Stimulated activated CD4-positive, alpha-beta T cell treated with anti-CD3 and anti-CD28 coated beads, Interleukin-15, amount 100 ng/mL, for 48 hours (primary cell): Measurements from ENCODE around the gene WFIKKN2.
"Not testable (repeated sequence)": the region's sequence is repeated elsewhere in the genome, so short reads cannot be mapped to it uniquely, and the experiment has no call there.

Experiments used
- DNase-seq, 2 donors: peaks; one replicate each; pipeline ENCODE4 v3.0.0-alpha.2; 2020; ENCODE audit warnings: low read depth in 2 of 2

The WFIKKN2 gene, protein sequence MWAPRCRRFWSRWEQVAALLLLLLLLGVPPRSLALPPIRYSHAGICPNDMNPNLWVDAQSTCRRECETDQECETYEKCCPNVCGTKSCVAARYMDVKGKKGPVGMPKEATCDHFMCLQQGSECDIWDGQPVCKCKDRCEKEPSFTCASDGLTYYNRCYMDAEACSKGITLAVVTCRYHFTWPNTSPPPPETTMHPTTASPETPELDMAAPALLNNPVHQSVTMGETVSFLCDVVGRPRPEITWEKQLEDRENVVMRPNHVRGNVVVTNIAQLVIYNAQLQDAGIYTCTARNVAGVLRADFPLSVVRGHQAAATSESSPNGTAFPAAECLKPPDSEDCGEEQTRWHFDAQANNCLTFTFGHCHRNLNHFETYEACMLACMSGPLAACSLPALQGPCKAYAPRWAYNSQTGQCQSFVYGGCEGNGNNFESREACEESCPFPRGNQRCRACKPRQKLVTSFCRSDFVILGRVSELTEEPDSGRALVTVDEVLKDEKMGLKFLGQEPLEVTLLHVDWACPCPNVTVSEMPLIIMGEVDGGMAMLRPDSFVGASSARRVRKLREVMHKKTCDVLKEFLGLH

DNA sequence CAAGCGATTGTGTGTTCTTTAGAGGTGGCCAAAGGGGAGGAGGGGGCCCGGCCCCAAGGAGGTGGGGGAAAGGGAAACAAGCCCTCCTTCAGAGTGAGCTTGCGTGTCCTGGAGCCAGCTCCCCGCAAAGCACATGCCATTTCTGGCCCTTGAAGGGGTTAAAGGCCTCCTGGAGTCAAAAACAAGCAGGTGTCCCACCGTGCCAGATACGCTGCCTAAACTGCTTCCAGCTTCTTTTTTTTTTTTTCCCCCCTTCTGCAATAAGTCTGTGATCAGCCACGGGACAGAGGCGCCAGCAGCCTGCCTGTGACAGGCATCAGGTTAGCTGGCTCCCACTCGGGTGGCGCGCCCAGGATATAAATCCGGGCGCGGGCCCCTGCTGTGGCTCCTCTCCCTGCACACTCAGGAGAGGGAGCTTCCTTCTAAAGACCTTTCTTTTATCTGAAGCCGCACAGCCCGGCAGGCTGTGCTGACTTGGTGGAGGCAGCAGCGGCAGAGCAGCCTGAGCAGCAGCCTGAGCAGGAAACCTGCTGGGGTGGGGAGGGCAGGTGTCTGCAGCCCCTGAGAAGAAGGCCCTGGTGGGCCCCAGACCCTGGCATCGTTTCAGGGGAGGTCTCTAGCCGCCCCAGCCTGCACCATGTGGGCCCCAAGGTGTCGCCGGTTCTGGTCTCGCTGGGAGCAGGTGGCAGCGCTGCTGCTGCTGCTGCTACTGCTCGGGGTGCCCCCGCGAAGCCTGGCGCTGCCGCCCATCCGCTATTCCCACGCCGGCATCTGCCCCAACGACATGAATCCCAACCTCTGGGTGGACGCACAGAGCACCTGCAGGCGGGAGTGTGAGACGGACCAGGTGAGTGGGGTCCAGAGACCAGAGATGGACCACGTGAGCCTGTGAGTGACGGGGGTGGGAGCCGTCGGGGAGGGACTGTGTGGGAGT lies at the start of gene WFIKKN2:
Gene WFIKKN2 (plus strand): TSS at position 286 of the 934 bp plus-strand sequence. CDS start 352 bp downstream, at position 638.
- no peak for DNase-seq

DNA sequence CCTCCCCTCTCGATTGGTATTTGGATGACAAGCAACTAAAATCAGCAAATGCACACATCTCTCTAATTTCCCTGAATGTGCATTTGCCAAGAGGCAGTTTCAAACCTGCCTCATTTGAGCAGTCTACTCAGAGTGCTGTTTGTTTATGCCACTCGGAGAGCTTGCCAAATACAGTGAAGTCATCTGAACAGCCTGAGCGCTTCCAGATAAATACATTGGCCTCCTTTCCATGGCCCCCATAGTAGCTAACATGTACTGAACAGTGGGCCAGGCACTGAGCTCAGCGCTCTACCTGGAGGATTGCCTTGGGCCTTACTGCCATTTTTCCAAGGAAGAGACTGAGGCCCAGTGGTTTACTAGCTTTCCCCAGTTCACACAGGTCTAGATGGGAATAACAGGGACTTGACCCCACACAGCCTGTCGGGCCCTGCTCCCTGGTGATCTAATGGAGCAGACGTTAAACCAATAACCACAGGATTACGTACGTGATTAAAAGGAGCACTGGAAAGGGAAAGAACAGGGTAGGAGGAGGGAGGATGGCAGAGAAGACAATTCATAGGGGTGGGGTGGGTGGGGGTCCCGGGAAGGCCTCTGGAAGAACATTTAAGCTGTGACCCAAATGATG lies 49.3 kb upstream of the WFIKKN2 start:
- DNase-seq: no peak

DNA sequence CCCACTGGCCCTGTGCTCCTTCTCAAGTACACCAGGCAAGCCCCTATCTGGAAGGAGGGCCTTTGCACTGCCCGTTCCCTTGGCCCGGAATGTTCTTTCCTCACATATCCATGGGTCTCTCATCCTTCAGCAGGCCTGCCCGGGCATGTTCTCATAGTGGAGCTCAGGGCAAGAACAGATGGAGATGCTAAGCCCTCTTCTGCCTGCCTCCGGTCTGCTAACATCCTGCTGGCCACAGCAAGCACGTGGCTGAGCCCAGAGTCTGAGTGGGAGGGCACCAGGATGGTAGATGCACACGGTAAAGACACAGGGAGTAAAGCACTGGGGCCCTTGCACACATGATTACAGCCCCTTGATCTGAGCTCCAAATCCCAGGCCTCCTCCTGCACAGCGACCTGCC lies 48.3 kb upstream of the WFIKKN2 start:
- no peak for DNase-seq

DNA sequence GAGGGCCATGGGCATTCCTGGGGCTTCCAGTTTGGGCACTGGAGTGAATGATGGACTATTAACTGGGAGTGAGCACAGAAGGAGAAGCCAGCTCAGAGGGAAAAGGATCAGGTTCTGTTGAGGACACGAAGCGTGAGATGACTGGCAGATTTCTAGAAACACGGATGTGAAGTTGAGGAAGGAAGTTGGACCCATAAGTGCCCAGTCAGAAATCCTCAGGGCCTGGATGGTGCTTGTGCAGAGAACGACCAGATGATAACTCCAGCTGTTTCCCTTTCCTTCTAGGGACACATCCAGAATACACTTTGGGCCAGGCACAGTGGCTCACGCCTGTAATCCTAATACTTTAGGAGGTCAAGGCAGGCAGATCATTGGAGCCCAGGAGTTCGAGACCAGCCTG lies 44.8 kb upstream of the WFIKKN2 start:
- DNase-seq: no peak

DNA sequence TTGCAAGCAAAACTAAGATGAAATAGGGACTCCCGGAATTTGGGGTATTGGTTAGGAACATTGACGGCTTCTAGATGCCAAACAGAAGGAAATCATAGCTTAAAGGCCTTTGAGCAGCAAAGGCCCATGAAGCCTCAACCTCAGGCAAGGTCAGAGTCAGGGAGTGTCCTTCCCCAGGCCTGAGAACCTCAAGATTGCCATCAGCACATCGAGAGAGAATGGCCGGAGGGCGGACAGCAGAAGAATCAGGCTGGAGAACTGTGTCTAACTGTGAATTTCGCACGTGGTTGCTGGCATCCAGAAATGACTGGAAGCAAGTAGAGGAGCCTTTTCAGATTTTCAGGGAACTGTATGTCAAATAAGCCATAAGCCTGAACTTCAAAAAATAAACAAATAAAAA lies 43.3 kb upstream of the WFIKKN2 start:
- no peak for DNase-seq

DNA sequence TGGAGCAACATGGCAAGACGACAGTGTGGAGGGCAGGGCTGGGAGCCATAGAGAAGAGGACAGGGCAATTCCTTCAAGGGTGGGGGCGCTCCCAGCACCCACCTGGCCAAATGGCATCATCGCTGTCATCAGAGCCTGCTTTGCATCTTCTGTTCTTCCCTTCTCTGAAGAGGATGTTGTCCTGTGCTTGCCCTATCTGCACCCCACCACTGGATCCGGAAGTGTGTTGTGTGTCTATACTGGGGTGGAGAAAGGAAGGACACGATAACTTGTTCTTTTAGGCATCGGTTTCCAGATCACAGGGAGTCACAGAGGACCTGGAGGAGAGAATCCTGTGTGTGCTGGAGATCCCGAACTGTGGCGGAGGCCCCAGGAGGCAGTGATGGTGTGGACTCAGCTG lies 42.4 kb upstream of the WFIKKN2 start:
- no peak for DNase-seq

DNA sequence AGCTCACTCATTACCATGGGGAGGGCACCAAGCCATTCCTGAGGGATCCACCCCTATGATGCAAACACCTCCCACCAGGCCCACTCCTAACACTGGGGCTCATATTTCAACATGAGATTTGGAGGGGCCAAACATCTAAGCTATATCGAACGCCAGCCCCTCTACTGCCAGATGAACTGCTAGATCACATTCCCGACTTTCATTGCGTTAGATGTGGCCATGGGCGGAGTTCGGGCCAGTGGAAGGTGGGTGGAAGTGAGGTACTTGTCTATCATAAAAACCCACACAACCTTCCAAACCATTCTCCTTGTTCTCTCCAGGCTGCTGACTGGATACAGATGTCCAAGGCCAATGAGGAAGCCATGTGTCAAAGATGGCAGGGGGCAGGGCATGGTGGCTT lies 41.0 kb upstream of the WFIKKN2 start:
- no peak for DNase-seq

DNA sequence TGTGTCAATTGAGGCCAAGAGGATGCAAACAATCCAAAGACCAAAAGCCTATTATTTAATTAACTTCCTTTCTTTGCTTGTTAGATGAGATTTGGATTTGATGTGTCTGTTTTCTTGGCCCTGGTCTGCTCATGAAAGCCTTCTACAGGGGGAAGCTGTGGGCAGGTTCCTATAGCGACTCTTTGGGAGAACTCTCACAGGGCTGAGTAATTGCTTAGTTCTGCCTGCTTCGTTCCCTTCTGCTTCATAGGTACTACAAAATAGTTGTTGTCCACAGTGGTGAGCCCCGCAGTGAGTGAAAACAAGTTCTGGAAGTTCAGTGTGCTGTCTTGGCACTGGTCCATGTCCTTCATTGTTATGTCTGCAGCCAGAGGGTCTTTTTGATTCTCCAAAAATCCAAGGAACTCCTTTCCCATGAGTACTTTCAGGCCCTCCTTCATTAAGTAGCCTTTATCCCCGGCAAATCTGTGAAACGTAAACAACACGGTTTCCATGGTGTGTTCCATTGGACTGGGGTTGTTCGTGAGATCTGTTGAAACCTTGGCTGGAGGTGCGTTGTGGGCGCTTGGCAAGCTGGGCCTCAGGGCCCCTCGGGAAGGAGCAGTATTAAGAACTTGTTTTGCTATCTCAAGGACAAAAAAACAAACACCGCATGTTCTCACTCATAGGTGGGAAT lies 38.1 kb upstream of the WFIKKN2 start:
- no peak for DNase-seq

DNA sequence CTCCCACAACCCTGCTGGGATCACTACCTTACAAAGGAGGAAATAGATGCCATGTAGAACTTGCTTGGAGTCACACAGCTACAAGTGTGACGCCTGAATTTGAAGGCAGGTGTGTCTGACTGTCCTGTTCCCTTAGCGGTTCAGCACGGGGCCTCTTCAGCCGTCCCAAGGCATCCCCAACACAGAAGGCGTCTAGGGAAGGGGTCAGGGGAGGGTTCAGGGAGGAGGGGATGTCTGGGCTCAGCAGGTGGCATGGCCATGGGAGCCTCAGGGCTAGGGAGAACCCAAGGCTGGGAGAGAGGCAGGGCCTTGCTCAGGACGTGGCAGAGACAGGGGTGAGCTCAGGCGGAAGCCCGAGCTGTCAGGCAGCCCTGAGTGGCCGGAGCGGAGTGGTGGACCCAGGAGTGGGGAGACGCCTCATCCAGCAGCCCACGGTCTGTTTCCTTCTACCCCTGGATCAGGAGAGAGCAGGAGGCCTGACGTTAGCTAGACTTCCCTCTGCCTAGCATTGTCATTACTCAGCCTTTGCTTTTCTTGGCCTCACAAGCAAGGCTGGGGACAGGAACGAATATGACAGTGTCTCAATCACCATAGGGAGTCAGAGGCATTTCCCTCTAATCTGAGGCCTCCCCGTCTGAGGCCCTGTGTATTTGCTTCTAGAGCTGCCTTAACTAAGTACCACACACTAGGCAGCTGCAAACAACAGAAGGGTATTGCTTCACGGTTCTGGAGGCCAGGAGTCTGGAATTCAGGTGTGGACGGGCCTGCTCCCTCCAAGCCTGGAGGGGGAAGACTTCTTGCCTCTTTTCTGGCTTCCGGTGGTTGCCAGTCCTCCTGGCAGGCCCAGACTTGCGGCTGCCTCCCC lies 36.7 kb upstream of the WFIKKN2 start:
- DNase-seq: no peak

DNA sequence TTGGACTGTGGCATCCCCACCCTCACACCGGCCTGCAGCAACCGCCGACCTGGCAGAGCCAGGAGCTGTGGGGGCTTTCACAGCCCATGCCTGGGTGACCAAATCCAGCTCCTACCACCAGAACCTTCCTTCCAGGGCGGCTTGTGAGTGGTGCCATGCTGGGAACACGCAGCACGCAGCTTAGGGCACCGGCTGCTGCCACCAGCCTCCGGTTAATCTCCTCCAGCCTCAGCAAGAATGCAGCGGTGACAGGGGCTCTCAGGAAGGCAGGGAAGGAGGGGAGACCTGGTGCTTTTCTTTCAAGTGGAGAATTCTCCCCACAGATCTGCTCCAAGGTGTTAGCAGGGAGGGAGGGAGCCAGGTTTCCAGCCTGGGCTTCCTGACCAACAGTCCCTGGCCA lies 35.8 kb upstream of the WFIKKN2 start:
- DNase-seq: no peak

DNA sequence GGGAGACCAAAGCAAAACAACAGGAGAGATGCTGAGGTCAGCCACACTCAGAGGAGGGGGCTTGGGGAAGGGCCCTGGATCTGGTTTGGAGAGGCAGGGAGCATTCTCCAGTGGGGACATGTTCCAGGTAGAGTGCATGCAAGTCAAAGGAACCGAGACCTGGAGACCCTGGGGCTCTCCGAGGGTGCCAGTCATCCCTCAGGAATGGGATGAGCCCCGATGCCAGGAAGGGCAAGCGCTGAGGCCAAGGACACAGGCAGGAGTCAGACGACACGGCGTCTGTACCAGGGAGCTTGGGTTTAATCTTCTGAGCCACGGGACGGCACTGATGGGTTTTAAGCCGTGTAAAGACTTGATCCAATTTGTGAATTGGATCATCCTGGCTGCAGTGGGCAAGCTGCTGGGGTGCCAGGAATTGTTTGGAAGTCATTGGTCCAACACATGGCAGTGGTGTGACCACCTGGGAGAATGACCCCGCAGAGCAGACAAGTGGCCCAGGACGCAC lies 35.1 kb upstream of the WFIKKN2 start:
- DNase-seq: no peak

DNA sequence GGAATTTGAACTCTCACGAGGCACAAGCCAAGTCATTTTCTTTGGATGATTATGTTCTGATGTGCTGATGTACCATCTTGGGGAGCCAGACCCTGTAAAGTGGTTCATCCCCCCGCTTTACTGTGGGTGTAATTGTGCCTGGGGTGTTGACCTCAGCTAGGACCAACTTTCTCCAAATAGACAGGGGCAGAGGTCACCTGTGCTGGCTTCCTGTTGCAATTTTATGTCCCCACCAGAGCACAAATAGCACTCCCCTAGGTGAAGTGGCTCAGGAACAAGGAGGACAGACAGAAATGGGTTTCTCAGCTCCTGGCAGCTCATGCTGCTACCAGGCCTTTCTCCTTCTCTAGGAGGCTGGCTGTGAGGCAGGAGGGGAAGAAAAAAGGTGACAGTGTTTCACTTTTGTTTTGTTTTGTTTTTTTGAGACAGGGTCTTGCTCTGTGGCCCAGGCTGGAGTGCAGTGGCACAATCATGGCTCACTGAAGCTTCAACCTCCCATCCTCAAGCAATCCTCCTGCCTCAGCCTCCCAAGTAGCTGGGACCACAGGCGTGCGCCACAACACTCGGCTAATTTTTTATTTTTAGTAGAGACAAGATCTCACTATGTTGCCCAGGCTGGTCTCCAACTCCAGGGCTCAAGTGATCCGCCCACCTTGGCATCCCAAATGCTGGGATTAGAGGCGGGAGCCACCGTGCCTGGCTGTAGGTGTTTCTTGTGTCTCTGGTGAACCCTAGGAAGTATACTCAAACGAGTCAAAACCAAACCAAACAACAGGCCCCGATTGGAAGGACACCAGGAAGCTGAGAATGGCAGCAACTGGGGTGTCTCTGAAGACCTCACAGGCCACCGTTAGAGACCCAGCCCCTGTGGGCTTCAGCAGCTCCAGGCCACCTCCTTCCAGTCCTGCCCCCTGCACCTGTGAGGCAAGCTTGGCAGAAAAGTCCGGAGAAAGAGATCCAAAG lies 32.5 kb upstream of the WFIKKN2 start:
- no peak for DNase-seq

DNA sequence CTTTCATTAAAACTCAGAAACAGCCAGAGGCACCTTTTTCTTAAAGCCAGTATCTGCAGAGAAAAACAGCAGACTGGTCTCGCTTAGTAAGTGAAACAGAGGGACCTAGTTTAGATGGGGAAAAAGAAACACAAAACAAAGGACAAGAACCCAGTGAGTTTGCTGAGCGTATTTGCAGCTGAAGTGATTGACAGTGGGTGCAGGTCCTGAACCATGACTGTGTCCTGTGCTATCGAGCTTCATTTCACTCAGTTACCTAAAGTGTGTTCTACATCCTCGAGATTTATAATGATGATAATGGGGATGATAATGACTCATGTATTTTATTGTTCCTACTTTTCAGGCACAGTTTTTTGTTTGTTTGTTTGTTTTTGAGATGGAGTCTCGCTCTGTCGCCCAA lies 31.7 kb upstream of the WFIKKN2 start:
- no peak for DNase-seq

DNA sequence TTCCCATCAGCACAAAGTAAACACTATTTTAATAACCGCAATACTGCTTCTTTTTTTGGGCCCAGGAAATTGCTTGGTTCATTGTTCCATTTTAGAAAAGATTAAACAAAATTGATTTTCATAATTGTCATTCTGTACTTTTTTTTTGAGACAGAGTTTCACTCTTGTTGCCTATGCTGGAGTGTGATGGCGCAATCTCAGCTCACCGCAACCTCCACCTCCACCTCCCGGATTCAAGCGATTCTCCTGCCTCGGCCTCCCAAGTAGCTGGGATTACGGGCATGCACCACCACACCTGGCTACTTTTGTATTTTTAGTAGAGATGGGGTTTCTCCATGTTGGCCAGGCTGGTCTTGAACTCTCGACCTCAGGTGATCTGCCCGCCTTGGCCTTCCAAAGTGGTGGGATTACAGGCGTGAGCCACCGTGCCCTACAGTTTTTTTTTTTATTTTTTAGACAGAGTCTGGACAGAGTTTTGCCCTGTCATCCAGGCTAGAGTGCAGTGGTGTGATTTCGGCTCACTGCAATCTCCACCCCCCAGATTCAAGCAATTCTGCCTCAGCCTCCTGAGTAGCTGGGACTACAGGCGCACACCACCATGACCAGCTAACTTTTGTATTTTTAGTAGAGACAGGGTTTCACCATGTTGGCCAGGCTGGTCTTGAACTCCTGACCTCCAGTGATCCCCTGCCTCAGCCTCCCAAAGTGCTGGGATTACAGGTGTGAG lies 30.5 kb upstream of the WFIKKN2 start:
- DNase-seq: not testable (repeated sequence)

DNA sequence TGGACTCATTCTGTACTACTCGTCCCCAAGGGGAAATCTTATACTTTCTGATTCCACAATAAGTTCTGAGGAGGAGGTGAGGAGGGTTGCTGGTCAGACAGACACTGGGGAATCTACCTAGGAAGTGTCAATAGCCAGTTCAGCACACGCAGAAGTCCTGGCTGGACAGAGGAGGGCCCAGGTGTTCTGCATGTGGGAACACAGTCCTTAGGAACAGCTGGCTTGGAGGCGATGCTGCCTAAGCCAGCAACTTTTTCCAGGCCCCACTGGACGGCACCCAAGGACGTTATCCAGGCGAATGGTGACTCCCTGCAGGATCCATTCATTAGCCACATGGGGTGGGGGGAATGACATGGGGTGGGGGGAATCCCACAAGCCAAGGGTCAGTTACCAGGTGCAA lies 29.9 kb upstream of the WFIKKN2 start:
- DNase-seq: no peak

DNA sequence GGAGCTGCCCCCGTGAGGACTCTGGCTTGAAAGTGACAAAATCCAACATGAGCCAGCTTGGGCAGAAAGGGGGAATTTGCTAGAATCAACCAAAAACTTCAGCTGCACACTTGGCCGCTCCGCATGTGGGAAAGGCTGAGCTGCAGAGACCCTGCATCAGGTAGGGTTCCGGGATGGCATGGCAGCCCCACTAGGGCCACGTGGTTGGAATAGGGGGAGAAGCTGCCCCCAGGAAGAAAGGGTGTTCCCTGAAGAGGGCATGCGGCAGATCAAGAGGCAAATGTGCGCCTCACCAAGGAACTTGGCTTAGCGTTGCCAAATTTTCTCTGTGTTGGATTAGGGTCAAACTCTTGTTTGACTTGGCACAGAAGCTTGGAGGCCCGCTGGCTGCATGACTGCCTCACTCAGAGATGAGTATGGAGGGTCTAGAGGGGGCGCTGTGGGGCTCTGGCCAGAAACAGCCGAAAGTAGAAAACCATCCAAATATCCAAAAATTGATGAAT lies 29.2 kb upstream of the WFIKKN2 start:
- no peak for DNase-seq

DNA sequence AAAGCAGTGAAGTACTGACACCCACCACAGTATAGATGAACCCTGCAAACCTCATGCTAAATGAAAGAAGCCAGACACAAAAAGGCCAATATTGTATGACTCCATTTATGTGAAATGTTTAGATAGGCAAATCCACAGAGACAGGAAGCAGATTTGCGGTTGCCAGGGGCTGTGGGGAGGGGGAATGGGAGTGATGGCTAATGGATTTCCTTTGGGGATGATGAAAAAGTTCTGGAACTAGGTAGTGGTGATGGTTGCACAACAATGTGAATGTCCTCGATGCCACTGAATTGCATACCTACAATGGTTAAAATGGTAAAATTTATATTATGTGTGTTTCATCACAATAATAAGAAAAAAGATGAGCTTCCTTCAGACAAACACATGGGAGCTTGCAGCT lies 28.4 kb upstream of the WFIKKN2 start:
- no peak for DNase-seq

DNA sequence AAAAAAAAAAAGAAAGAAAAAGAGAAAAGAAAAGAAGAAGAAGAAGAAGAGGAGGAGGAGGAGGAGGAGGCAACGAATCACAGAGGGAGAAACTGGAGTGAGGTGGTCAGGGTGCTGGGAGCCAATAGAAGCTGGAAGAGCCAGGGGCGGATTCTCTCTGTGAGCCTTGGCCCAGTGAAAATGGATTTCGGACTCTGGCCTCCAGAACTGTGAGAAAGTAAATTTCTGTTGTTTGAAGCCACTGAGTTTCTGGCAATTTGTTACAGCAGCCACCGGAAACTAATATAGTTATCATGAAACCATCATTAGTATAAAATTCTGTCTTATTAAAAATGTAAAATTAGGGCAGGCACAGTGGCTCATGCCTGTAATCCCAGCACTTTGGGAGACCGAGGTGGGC lies 27.7 kb upstream of the WFIKKN2 start:
- DNase-seq: no peak
